Naive thymus-derived CD4-positive, alpha-beta T cell (primary cell): Measurements from ENCODE around the gene CDKN1A. TPM values are rescaled to one million over a fixed set of nuclear protein-coding genes. Genes with fewer than 3 reads are reported as not detected.
A peak's percentile ranks its signal among the peaks of the same experiment; 100 is the strongest.
"Not testable (repeated sequence)": the region's sequence is repeated elsewhere in the genome, so short reads cannot be mapped to it uniquely, and the experiment has no call there.

Experiments used
- ATAC-seq: fragments of 150-1000 bp; cut with Tn5 transposase; 2 replicates; pipeline ENCODE4 v1.10.0; 2021; ENCODE audit warnings: mild to moderate bottlenecking, moderate library complexity
- CTCF ChIA-PET: fragments of 350-600 bp; sonication (Branson Sonifier 250); formaldehyde crosslinking; loops from one replicate; lab custom pipeline; 2021; ENCODE audit warnings: antibody characterized with exemption; lab: Charles Lee
- POLR2A ChIA-PET: fragments of 350-600 bp; sonication (Branson Sonifier 250); formaldehyde crosslinking; loops from one replicate; lab custom pipeline; 2021; ENCODE audit warnings: antibody characterized with exemption, inconsistent platforms; lab: Charles Lee
- DNase-seq, 9 donors: peaks; one replicate each; pipeline versions ENCODE4 v3.0.0 to v3.0.0-alpha.2; 2020 to 2022; ENCODE audit warnings: mixed read lengths in 1 of 9
- H3K27ac ChIP-seq: one replicate; pipeline ENCODE4 v1.7.0; 2013; ENCODE audit warnings: mild to moderate bottlenecking, low read depth, low read length, moderate library complexity
- H3K27me3 ChIP-seq, 2 donors: one replicate each; pipeline ENCODE4 v1.7.0; 2013; ENCODE audit warnings: low read length in 2 of 2, mild to moderate bottlenecking in 2 of 2, moderate library complexity in 2 of 2; ENCODE audit not compliant: control insufficient read depth in 2 of 2, insufficient read depth in 2 of 2
- H3K36me3 ChIP-seq, 3 experiments: 1 replicate in 2 of 3; 2 replicates in 1 of 3; pipeline ENCODE4 v1.7.0; 2013; ENCODE audit warnings: low read length in 3 of 3, mild to moderate bottlenecking in 3 of 3, moderate library complexity in 1 of 3; ENCODE audit not compliant: insufficient read depth in 3 of 3, control insufficient read depth in 2 of 3
- H3K4me1 ChIP-seq, 2 donors: one replicate each; pipeline ENCODE4 v1.7.0; 2013; ENCODE audit warnings: low read length in 2 of 2, mild to moderate bottlenecking in 2 of 2, moderate library complexity in 1 of 2; ENCODE audit not compliant: control insufficient read depth in 2 of 2, insufficient read depth in 2 of 2
- H3K4me3 ChIP-seq: 2 replicates; pipeline ENCODE4 v1.7.0; 2013; ENCODE audit warnings: mild to moderate bottlenecking, low read length
- H3K9me3 ChIP-seq, 3 experiments: 1 replicate in 2 of 3; 2 replicates in 1 of 3; pipeline ENCODE4 v1.7.0; 2013; ENCODE audit warnings: low read length in 3 of 3; ENCODE audit not compliant: control insufficient read depth in 2 of 3
- H3K27ac Mint-ChIP-seq, 9 donors: one replicate each; pipeline ENCODE4 v1.8.0; 2020 to 2022; ENCODE audit warnings: mixed read lengths in 9 of 9, mild to moderate bottlenecking in 8 of 9, moderate library complexity in 5 of 9, inconsistent platforms in 2 of 9
- H3K27me3 Mint-ChIP-seq, 5 donors: one replicate each; pipeline ENCODE4 v1.8.0; 2021 to 2022; ENCODE audit warnings: mixed read lengths in 5 of 5, mild to moderate bottlenecking in 1 of 5
- H3K36me3 Mint-ChIP-seq, 5 donors: one replicate each; pipeline ENCODE4 v1.8.0; 2020 to 2022; ENCODE audit warnings: mixed read lengths in 5 of 5, mild to moderate bottlenecking in 3 of 5, inconsistent platforms in 1 of 5
- H3K4me1 Mint-ChIP-seq, 7 donors: one replicate each; pipeline ENCODE4 v1.8.0; 2020 to 2022; ENCODE audit warnings: mixed read lengths in 7 of 7, mild to moderate bottlenecking in 3 of 7, inconsistent platforms in 1 of 7
- H3K4me3 Mint-ChIP-seq, 10 donors: one replicate each; pipeline ENCODE4 v1.8.0; 2020 to 2022; ENCODE audit warnings: mild to moderate bottlenecking in 10 of 10, mixed read lengths in 10 of 10, moderate library complexity in 6 of 10, inconsistent platforms in 2 of 10
- H3K9me3 Mint-ChIP-seq, 11 donors: one replicate each; pipeline ENCODE4 v1.8.0; 2020 to 2022; ENCODE audit warnings: mixed read lengths in 11 of 11, mild to moderate bottlenecking in 4 of 11, inconsistent platforms in 1 of 11, moderate library complexity in 1 of 11
- intact Hi-C, 2 donors: fragments of 100-400 bp; cut with micrococcal nuclease; formaldehyde crosslinking; loops; one replicate each; pipeline ENCODE4 v1.15.1; 2023
- polyA plus RNA-seq, 2 donors: library from polyadenylated mRNA; unstranded; fragments of 300-500 nt; fragmentation: Illumina TruSeq; gene quantifications; one replicate each; pipeline ENCODE4 v1.2.3, GENCODE V29; 2021
- total RNA-seq, 6 experiments: library from RNA in 5 of 6; stranded (reverse) in 5 of 6; gene quantifications; 1 replicate in 5 of 6; 2 replicates in 1 of 6; pipeline ENCODE4 v1.2.3 and lab custom pipeline; 2021 to 2026

Gene CDKN1A
- total and polyA plus RNA-seq, 7 experiments from 2014 or later: 0.08 to 156 (median 1.6) TPM

DNA sequence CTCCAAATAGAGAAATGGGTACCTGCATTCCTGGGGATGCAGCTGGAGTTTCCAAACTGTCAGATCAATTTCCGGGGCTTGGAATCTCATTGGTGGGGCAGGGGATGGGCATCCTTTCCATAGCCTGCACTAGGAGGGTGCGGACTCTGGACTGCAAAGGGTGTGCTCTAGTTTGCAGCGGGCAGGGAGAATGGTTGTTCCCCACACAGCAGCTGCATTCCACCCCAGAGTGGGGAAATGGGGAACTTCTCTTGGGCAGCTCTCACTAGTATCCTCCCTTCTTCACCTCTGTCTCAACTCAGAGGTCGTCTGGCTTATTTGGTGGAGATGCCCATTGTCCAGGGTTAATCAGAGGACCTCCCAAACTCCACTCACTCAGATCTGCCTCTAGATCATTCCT, 34.5 kb upstream of the CDKN1A start:
- peaks cover 0 to 8% (median 0%) of the 10 kb centered on the region in 5 donors for H3K27me3 Mint-ChIP-seq
- CTCF ChIA-PET: no interaction called here
- no peak overlapping the region for H3K4me3 Mint-ChIP-seq

DNA sequence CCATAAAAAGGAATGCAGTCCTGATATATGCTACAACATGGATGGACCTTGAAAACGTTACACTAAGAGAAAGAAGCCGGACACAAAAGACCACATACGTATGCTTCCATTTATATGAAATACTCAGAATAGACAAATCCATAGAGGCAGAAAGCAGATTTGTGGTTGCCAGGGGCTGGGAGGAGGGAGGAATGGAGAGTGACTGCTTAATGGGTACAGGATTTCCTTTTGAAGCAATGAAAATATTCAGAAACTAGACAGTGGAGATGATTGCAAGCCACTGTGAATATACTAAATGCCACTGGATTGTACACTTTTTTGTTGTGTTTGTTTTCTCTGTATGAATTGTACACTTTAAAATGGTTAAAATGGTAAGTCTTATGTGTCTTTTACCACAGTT, 29.4 kb upstream of the CDKN1A start:
- Histone ChIP-seq H3K4me1 (no peaks in the 10 kb centered on the region), H3K4me3 (no peak overlapping the region), H3K27me3 (no peaks in the 10 kb centered on the region), H3K9me3 (no peaks in the 10 kb centered on the region), H3K36me3 (no peaks in the 10 kb centered on the region), H3K27ac (no peak overlapping the region)
- peaks cover 0 to 7% (median 0%) of the 10 kb centered on the region in 7 donors for H3K4me1 Mint-ChIP-seq
- intact Hi-C loops: no loop called here
- no peak for ATAC-seq
- H3K27ac Mint-ChIP-seq: no peak overlapping the region
- no peaks in the 10 kb centered on the region for H3K36me3 Mint-ChIP-seq
- H3K27me3 Mint-ChIP-seq: peaks cover 0 to 45% (median 4%) of the 10 kb centered on the region in 5 donors
- no peaks in the 10 kb centered on the region for H3K9me3 Mint-ChIP-seq
- DNase-seq: no peak
- ChIA-PET CTCF (no interaction called here), POLR2A (no interaction called here)
- no peak overlapping the region for H3K4me3 Mint-ChIP-seq

More for the DNA sequence above, 34.5 kb upstream of the CDKN1A start:
- POLR2A ChIA-PET: interaction anchor here (0.6 kb wide), 1 partner anchor 1159 kb away, joined by 3 read pairs; no protein-coding TSS in a partner anchor
- H3K4me1 ChIP-seq: no peaks in the 10 kb centered on the region
- peaks cover 0 to 4% (median 0%) of the 10 kb centered on the region in 7 donors for H3K4me1 Mint-ChIP-seq
- H3K9me3 Mint-ChIP-seq: no peaks in the 10 kb centered on the region
- no peaks in the 10 kb centered on the region for H3K9me3 ChIP-seq
- no peaks in the 10 kb centered on the region for H3K36me3 Mint-ChIP-seq
- no peak overlapping the region for H3K27ac Mint-ChIP-seq
- DNase-seq (no peak), ATAC-seq (no peak)
- no peaks in the 10 kb centered on the region for H3K27me3 ChIP-seq
- intact Hi-C loops: no loop called here
- no peaks in the 10 kb centered on the region for H3K36me3 ChIP-seq
- no peak overlapping the region for H3K27ac ChIP-seq
- no peak overlapping the region for H3K4me3 ChIP-seq

DNA sequence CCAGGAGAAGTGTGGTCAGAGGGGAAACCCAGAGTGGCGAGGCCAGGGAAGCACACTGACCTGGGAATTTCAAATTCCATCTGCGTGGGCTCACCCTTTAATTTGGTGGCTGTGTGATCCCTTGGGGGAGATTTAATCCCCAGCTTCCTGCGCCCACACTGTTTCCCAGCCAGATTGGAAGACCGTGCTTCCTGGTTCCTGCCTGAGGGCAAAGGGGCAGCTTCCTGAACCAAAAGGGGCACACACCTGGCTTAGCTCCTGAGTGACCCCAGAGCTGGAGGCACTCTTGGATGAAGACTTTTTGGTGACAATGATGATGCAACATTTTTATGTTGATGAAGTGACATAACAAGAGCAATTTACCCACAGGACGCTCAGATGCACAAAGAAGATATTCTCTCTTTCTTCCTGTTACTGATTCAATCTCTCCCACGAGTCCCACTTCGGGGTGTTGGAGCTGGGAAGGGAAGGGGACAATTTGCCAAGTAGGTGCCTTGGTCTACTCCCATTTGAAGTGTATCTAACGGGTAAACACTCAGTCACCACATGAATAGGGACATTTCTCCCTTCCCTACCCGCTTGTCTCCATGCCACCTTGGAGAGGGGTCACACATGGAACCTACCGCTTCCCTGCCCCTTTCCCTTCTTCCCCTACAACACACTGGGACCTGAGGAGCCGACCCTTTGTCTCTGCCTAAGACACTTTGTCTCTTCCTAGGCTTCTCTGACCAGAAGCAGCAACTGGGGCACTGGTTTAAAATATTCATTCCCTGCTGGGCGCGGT, 28.6 kb upstream of the CDKN1A start:
- peaks cover 0 to 53% (median 4%) of the 10 kb centered on the region in 5 donors for H3K27me3 Mint-ChIP-seq
- DNase-seq: no peak
- ChIA-PET POLR2A (no interaction called here), CTCF (no interaction called here)
- no peak overlapping the region for H3K4me3 ChIP-seq
- H3K9me3 Mint-ChIP-seq: no peaks in the 10 kb centered on the region
- no peaks in the 10 kb centered on the region for H3K27me3 ChIP-seq
- no peaks in the 10 kb centered on the region for H3K4me1 ChIP-seq
- no peak overlapping the region for H3K27ac ChIP-seq
- no peak for ATAC-seq
- H3K36me3 ChIP-seq: no peaks in the 10 kb centered on the region
- H3K36me3 Mint-ChIP-seq: no peaks in the 10 kb centered on the region
- H3K27ac Mint-ChIP-seq: peak overlapping the region in 1 of 9 donors; percentile 57
- H3K4me3 Mint-ChIP-seq: no peak overlapping the region
- no peaks in the 10 kb centered on the region for H3K9me3 ChIP-seq
- intact Hi-C loops: no loop called here
- peaks cover 0 to 7% (median 0%) of the 10 kb centered on the region in 7 donors for H3K4me1 Mint-ChIP-seq

DNA sequence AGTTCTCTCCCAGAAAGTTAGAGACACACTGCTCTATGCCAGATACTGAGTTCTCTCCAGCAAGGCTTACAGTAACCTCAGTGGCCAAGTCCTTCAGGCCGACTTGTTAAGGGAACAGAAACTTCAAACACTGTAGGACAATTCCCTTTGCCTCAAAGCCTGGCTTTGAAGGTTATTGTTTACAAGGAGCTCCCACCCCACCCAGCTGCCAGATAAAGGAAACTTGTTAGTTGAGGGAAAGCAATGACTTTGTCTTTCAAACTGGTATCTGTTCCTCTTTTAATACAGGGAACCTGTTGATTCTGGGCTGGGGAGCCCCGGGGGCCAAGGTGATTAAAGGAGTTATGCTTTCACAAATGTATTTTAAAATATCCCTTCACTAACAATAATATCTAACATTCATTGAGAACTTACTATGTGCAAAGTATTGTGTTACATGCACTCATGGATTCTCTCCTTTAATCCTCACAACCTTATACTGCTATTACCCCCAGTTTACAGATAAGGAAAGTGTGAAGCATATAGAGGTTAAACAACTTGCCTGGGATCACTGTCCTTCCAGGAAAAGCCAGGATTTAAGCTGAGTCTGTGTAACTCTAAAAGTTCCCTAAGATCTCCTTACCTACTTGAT, 27.6 kb upstream of the CDKN1A start:
- POLR2A ChIA-PET: no interaction called here
- Mint-ChIP-seq H3K27me3 (peaks cover 4 to 63% (median 10%) of the 10 kb centered on the region in 5 donors), H3K4me3 (no peak overlapping the region), H3K4me1 (peaks cover 0 to 12% (median 0%) of the 10 kb centered on the region in 7 donors), H3K36me3 (no peaks in the 10 kb centered on the region), H3K9me3 (no peaks in the 10 kb centered on the region), H3K27ac (no peak overlapping the region)
- no peaks in the 10 kb centered on the region for H3K9me3 ChIP-seq
- no peak overlapping the region for H3K4me3 ChIP-seq
- H3K36me3 ChIP-seq: no peaks in the 10 kb centered on the region
- H3K27ac ChIP-seq: no peak overlapping the region
- peak; percentile 52 for ATAC-seq
- CTCF ChIA-PET: interaction anchor here (0.6 kb wide), 1 partner anchor 192 kb away, joined by 3 read pairs; no protein-coding TSS in a partner anchor
- H3K4me1 ChIP-seq: no peaks in the 10 kb centered on the region
- no peaks in the 10 kb centered on the region for H3K27me3 ChIP-seq
- intact Hi-C loops: no loop called here
- no peak for DNase-seq

DNA sequence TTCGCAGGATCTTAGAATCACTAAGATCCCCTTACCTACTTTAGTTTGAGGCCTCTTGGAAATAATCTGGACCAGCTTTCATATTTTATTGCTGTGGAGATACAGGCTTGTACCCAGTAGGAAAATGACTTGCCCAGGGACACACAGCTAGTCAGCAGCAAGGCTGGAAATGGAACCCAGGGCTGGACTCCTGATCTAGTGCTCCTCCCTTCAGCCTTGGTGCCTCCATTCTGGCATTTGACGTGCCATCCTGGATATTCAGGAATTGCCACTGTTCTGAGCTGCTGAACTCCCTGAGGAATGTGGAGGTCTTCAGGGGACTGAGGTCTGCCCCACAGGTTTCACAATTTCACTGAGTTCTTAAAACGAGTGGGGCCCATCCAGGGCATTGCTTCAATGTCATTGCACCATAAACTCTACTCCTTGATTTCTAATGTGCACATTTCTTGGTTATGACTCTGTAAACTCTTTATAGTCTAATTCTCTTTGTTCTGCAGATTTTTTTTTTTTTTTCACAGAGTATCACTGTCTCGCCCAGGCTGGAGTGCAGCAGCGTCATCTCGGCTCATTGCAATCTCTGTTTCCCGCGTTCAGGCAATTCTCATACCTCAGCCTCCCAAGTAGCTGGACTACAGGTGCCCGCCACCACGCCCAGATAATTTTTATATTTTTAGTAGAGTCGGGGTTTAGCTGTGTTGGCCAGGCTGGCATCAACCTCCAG, 26.7 kb upstream of the CDKN1A start:
- no peak overlapping the region for H3K4me3 ChIP-seq
- Mint-ChIP-seq H3K4me3 (no peak overlapping the region), H3K36me3 (no peaks in the 10 kb centered on the region), H3K4me1 (peaks cover 0 to 15% (median 0%) of the 10 kb centered on the region in 7 donors), H3K27ac (no peak overlapping the region), H3K9me3 (no peaks in the 10 kb centered on the region), H3K27me3 (peaks cover 4 to 65% (median 14%) of the 10 kb centered on the region in 5 donors)
- no peaks in the 10 kb centered on the region for H3K27me3 ChIP-seq
- H3K9me3 ChIP-seq: no peaks in the 10 kb centered on the region
- ChIA-PET POLR2A (interaction anchor here (0.6 to 1.1 kb wide), 2 partner anchors 10 to 28 kb away, joined by 3 read pairs; no protein-coding TSS in a partner anchor), CTCF (interaction anchor here (0.6 kb wide), 1 partner anchor 192 kb away, joined by 3 read pairs; no protein-coding TSS in a partner anchor)
- no peak overlapping the region for H3K27ac ChIP-seq
- no peak for ATAC-seq
- no peaks in the 10 kb centered on the region for H3K36me3 ChIP-seq
- intact Hi-C loops: no loop called here
- DNase-seq: no peak
- no peaks in the 10 kb centered on the region for H3K4me1 ChIP-seq

DNA sequence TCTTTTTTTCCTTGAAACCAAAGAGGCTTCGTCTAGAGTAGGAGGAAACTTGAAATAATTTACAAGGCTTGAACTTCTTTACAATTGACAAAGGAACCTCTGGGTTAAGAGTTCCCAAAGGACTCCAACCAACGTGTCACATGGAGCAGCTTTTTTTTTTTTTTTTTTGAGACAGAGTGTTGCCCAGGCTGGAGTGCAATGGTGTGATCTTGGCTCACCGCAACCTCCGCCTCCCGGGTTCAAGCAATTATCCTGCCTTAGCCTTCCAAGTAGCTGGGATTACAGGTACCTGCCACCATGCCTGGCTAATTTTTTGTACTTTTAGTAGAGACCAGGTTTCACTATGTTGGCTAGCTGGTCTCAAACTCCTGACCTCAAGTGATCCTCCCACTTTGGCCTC, 24.0 kb upstream of the CDKN1A start:
- DNase-seq, H3K4me1 ChIP-seq, H3K36me3 ChIP-seq, ATAC-seq, H3K9me3 ChIP-seq, H3K27ac Mint-ChIP-seq, POLR2A ChIA-PET, H3K4me3 Mint-ChIP-seq, H3K27me3 ChIP-seq, H3K9me3 Mint-ChIP-seq, CTCF ChIA-PET, H3K36me3 Mint-ChIP-seq, H3K27ac ChIP-seq, intact Hi-C loops, H3K4me3 ChIP-seq: not testable (repeated sequence)
- Mint-ChIP-seq H3K4me1 (peaks cover 0 to 14% (median 0%) of the 10 kb centered on the region in 7 donors), H3K27me3 (peaks cover 5 to 82% (median 32%) of the 10 kb centered on the region in 5 donors)
